Stomach (tissue), 9 donors: ENCODE data around the gene CD46. TPM values are rescaled to one million over a fixed set of nuclear protein-coding genes. Genes with fewer than 3 reads are reported as not detected.

ENCODE experiments used
- DNase-seq, 2 donors: peaks; one replicate each; pipeline versions ENCODE4 v3.0.0 to v3.0.0-alpha.2; 2013 to 2019
- H3K27ac ChIP-seq, 5 donors: fragments of 200-600 bp in 4 of 5; sonication (generic) in 4 of 5; one replicate each; pipeline ENCODE4 v1.5.1; 2013 to 2019; ENCODE audit warnings: mild to moderate bottlenecking in 1 of 5, moderate library complexity in 1 of 5
- H3K27me3 ChIP-seq, 3 donors: fragments of 200-600 bp; sonication (generic); one replicate each; pipeline ENCODE4 v1.5.1; 2017 to 2019; ENCODE audit warnings: mixed run types in 1 of 3
- H3K36me3 ChIP-seq, 4 donors: fragments of 200-600 bp; sonication (generic); 1 replicate in 3 of 4; 2 replicates in 1 of 4; pipeline ENCODE4 v1.5.1; 2016 to 2019
- H3K4me1 ChIP-seq, 4 donors: fragments of 200-600 bp; sonication (generic); one replicate each; pipeline ENCODE4 v1.5.1; 2016 to 2019
- H3K4me3 ChIP-seq, 4 donors: fragments of 200-600 bp; sonication (generic) in 3 of 4; one replicate each; pipeline ENCODE4 v1.5.1; 2016 to 2019; ENCODE audit warnings: mild to moderate bottlenecking in 1 of 4
- H3K9me3 ChIP-seq, 4 donors: fragments of 200-600 bp; sonication (generic); one replicate each; pipeline ENCODE4 v1.5.1; 2016 to 2019
- CTCF ChIP-seq, 7 experiments: fragments of 450-650 bp in 4 of 7; fragments of 200-600 bp in 3 of 7; sonication (generic) in 3 of 7; IDR thresholded peaks; one replicate each; pipeline ENCODE4 v1.5.1; 2016 to 2019; ENCODE audit warnings: antibody characterized with exemption in 7 of 7, control low read depth in 2 of 7, mild to moderate bottlenecking in 1 of 7
- EP300 ChIP-seq: sonication (generic); formaldehyde crosslinking; IDR thresholded peaks from one replicate; pipeline ENCODE4 v1.6.1; 2017; ENCODE audit warnings: antibody characterized with exemption
- POLR2A ChIP-seq, 4 donors: fragments of 450-650 bp; IDR thresholded peaks; one replicate each; pipeline ENCODE4 v1.6.1; 2016; ENCODE audit warnings: antibody characterized with exemption in 4 of 4, control low read depth in 2 of 4, mild to moderate bottlenecking in 1 of 4, moderate library complexity in 1 of 4
- POLR2AphosphoS5 ChIP-seq, 3 donors: sonication (generic); formaldehyde crosslinking; IDR thresholded peaks; one replicate each; pipeline ENCODE4 v1.6.1; 2016; ENCODE audit warnings: antibody characterized with exemption in 3 of 3
- WGBS, 5 donors: extraction: QIAGEN DNeasy Blood & Tissue Kit in 3 of 5; methylation state at CpG; one replicate each; pipeline versions ENCODE4 v1.1.5 to v1.1.7; 2013 to 2018; 5-methylcytosine and 5-hydroxymethylcytosine counted together
- intact Hi-C: fragments of 100-400 bp; cut with DNase I; formaldehyde crosslinking; loops from one replicate; pipeline ENCODE4 v1.15.1; 2023; ENCODE audit warnings: low total_unique reads
- polyA plus RNA-seq, 3 donors: library from polyadenylated mRNA; stranded (reverse); fragments of 200-250 nt; gene quantifications; one replicate each; pipeline ENCODE4 v1.2.3, GENCODE V29; 2013
- total RNA-seq, 5 donors: library from RNA; depleted of rRNA; stranded (reverse); fragments of >200 nt; gene quantifications; one replicate each; pipeline versions ENCODE4 v1.1.0 to v1.2.3, GENCODE V29; 2014 to 2016
- donor health status: healthy with polysubstance abuse.
- donor health status: Bipolar disorder and iron deficiency.
- donor health status: healthy.

The CD46 gene
- total and polyA plus RNA-seq, 8 donors, result 25.2 to 424 (median 96.5) TPM

- TF ChIP-seq CTCF (IDR thresholded peaks at IDR 0.05), result no peak
- TF ChIP-seq POLR2A (IDR thresholded peaks at IDR 0.05), result no peak
- TF ChIP-seq POLR2AphosphoS5 (IDR thresholded peaks at IDR 0.05), result no peak
- no peak for TF ChIP-seq EP300
- no peak for DNase-seq
- no peak overlapping the region for H3K27ac ChIP-seq
- WGBS, 5 donors, result 88 to 95% (median 91%) methylated on average over 1 of the region's 1 CpG
- H3K9me3 ChIP-seq, result peaks cover 0 to 4% (median 0%) of the 10 kb centered on the region in 4 donors
- H3K27me3 ChIP-seq, result no peaks in the 10 kb centered on the region
- H3K4me3 ChIP-seq, result no peak overlapping the region
- intact Hi-C loops, result no loop called here
- H3K4me1 ChIP-seq, result no peaks in the 10 kb centered on the region
- H3K36me3 ChIP-seq, result peaks cover 5 to 60% (median 51%) of the 10 kb centered on the region in 4 donors
Measured at GRCh38 chr1:207781312-207781711, 29.5 kb downstream of the CD46 start.

GRCh38 chr1:207787776-207788175, 35.9 kb downstream of the CD46 start:
- no peaks in the 10 kb centered on the region for H3K9me3 ChIP-seq
- peaks cover 0 to 73% (median 36%) of the 10 kb centered on the region in 4 donors for H3K36me3 ChIP-seq
- no peak for DNase-seq
- H3K4me1 ChIP-seq, result peaks cover 0 to 24% (median 14%) of the 10 kb centered on the region in 4 donors
- H3K4me3 ChIP-seq, result no peak overlapping the region
- TF ChIP-seq EP300, result no peak
- no peak for TF ChIP-seq POLR2AphosphoS5 (IDR thresholded peaks at IDR 0.05)
- TF ChIP-seq CTCF (IDR thresholded peaks at IDR 0.05), result no peak
- TF ChIP-seq POLR2A (IDR thresholded peaks at IDR 0.05), result no peak
- intact Hi-C loops, result no loop called here
- no peak overlapping the region for H3K27ac ChIP-seq
- no peaks in the 10 kb centered on the region for H3K27me3 ChIP-seq

- Histone ChIP-seq H3K9me3 (no peaks in the 10 kb centered on the region), H3K27me3 (no peaks in the 10 kb centered on the region), H3K27ac (no peak overlapping the region), H3K36me3 (peaks cover 0 to 73% (median 39%) of the 10 kb centered on the region in 4 donors), H3K4me1 (peaks cover 0 to 24% (median 14%) of the 10 kb centered on the region in 4 donors), H3K4me3 (no peak overlapping the region)
- DNase-seq, result no peak
- intact Hi-C loops, result no loop called here
- 90 to 96% (median 92%) methylated on average over 4 of the region's 4 CpGs for WGBS, 5 donors
- TF ChIP-seq POLR2AphosphoS5 (IDR thresholded peaks at IDR 0.05) (no peak), EP300 (no peak)
Measured at GRCh38 chr1:207789386-207789785, 37.5 kb downstream of the CD46 start.

GRCh38 chr1:207789792-207790787, 38.2 kb downstream of the CD46 start:
- WGBS, 5 donors, result 42 to 56% (median 45%) methylated on average over 8 of the region's 8 CpGs
- Histone ChIP-seq H3K9me3 (no peaks in the 10 kb centered on the region), H3K4me1 (peaks cover 0 to 24% (median 14%) of the 10 kb centered on the region in 4 donors), H3K4me3 (no peak overlapping the region), H3K27me3 (no peaks in the 10 kb centered on the region), H3K27ac (peak overlapping the region in 2 of 5 donors; percentile 3 to 6), H3K36me3 (peaks cover 0 to 74% (median 38%) of the 10 kb centered on the region in 4 donors)
- TF ChIP-seq POLR2A (IDR thresholded peaks at IDR 0.05), result no peak
- no peak for TF ChIP-seq POLR2AphosphoS5 (IDR thresholded peaks at IDR 0.05)
- no peak for TF ChIP-seq CTCF (IDR thresholded peaks at IDR 0.05)
- no peak for TF ChIP-seq EP300
- DNase-seq, result peak in 1 of 2 donors; percentile 56
- intact Hi-C loops, result no loop called here
